Prostate gland (tissue), 2 donors: ENCODE data around the gene SMAP2.
A peak's percentile ranks its signal among the peaks of the same experiment; 100 is the strongest.

Experiments used
- POLR2A ChIP-seq: fragments of 450-650 bp; IDR thresholded peaks from one replicate; pipeline ENCODE4 v1.6.1; 2016; ENCODE audit warnings: antibody characterized with exemption, mild to moderate bottlenecking
- POLR2AphosphoS5 ChIP-seq: sonication (generic); formaldehyde crosslinking; IDR thresholded peaks from one replicate; pipeline ENCODE4 v1.6.1; 2017; ENCODE audit warnings: antibody characterized with exemption
- TF ChIP-seq, protein P1 (sequence below), 4 experiments: fragments of 200-600 bp in 2 of 4; fragments of 450-650 bp in 2 of 4; sonication (generic) in 2 of 4; IDR thresholded peaks; 1 replicate in 3 of 4; 2 replicates in 1 of 4; pipeline ENCODE4 v1.5.1; 2016 to 2019; ENCODE audit warnings: antibody characterized with exemption in 4 of 4, mild to moderate bottlenecking in 2 of 4, moderate library complexity in 2 of 4

DNA sequence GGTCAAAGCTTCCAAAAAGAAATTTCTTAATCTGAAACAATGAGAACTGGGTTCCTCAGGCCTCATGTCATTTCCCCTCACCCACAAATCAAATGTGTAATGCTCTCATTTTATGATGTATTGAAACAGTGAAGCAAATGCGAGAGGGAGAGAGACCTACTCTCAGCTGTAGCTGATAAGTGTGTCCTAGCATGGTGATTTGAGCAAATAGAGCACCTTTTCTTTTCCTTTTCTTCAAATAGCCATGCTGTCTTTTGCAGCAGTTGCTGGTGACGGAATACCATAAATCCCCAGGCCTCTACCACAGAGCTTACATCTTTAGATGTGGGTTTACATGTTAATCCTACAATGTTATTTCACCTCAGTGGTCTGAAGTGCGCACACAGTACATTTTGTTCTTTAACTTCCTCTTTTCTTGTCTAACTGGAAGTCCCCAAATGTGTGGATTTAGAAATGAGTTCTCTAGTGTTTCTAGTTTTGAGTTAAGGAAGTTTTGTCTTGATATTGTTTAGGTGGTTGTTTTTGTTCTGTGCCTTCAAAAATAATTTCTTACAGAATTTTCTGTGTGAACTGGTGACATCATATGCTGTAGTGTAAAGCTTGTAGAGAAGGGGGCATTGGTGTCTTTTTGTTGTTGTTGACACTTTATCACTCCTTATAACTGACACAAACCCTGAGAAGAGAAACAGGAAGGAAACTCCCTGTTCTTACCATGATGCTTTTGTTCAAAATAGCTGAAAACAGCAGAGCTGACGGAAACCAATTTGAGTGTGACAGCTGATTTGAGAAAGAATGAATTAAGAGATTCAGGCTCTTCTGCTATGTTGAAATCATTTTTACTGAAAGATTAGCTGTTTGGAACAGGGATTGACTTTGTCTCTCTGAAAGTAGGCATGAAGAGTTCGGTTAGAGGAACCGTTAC, 12.2 kb downstream of the SMAP2 start:
- TF ChIP-seq POLR2AphosphoS5 (peak; percentile 8), POLR2A (no peak)
- TF ChIP-seq, protein P1, sequence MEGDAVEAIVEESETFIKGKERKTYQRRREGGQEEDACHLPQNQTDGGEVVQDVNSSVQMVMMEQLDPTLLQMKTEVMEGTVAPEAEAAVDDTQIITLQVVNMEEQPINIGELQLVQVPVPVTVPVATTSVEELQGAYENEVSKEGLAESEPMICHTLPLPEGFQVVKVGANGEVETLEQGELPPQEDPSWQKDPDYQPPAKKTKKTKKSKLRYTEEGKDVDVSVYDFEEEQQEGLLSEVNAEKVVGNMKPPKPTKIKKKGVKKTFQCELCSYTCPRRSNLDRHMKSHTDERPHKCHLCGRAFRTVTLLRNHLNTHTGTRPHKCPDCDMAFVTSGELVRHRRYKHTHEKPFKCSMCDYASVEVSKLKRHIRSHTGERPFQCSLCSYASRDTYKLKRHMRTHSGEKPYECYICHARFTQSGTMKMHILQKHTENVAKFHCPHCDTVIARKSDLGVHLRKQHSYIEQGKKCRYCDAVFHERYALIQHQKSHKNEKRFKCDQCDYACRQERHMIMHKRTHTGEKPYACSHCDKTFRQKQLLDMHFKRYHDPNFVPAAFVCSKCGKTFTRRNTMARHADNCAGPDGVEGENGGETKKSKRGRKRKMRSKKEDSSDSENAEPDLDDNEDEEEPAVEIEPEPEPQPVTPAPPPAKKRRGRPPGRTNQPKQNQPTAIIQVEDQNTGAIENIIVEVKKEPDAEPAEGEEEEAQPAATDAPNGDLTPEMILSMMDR (IDR thresholded peaks at IDR 0.05): no peak
